CD8-positive, alpha-beta memory T cell (primary cell): ENCODE results near the gene CAPN14. TPM values are rescaled to one million over a fixed set of nuclear protein-coding genes. Genes with fewer than 3 reads are reported as not detected.

Experiments used
- CTCF ChIA-PET: fragments of 350-600 bp; sonication (Branson Sonifier 250); formaldehyde crosslinking; loops from one replicate; lab custom pipeline; 2021; ENCODE audit warnings: antibody characterized with exemption; lab: Charles Lee
- POLR2A ChIA-PET: fragments of 350-600 bp; sonication (Branson Sonifier 250); formaldehyde crosslinking; loops from one replicate; lab custom pipeline; 2021; ENCODE audit warnings: antibody characterized with exemption; lab: Charles Lee
- DNase-seq, 5 donors: peaks; one replicate each; pipeline versions ENCODE4 v3.0.0 to v3.0.0-alpha.2; 2020 to 2022; ENCODE audit warnings: mixed read lengths in 1 of 5
- H3K27ac ChIP-seq: one replicate; pipeline ENCODE4 v1.7.0; 2013; ENCODE audit warnings: low read depth, mild to moderate bottlenecking, low read length, moderate library complexity
- H3K27me3 ChIP-seq: 2 replicates; pipeline ENCODE4 v1.7.0; 2013; ENCODE audit warnings: low read length, mild to moderate bottlenecking; ENCODE audit not compliant: insufficient read depth, poor library complexity, severe bottlenecking
- H3K36me3 ChIP-seq: 2 replicates; pipeline ENCODE4 v1.7.0; 2013; ENCODE audit warnings: mild to moderate bottlenecking, low read length, moderate library complexity; ENCODE audit not compliant: insufficient read depth
- H3K4me1 ChIP-seq: 2 replicates; pipeline ENCODE4 v1.7.0; 2013; ENCODE audit warnings: mild to moderate bottlenecking, low read length, moderate library complexity; ENCODE audit not compliant: insufficient read depth
- H3K4me3 ChIP-seq: 2 replicates; pipeline ENCODE4 v1.7.0; 2013; ENCODE audit warnings: mild to moderate bottlenecking, low read length
- H3K9me3 ChIP-seq: 2 replicates; pipeline ENCODE4 v1.7.0; 2013; ENCODE audit warnings: mild to moderate bottlenecking, low read length
- H3K27ac Mint-ChIP-seq, 8 donors: one replicate each; pipeline ENCODE4 v1.8.0; 2020 to 2021; ENCODE audit warnings: mixed read lengths in 8 of 8, mild to moderate bottlenecking in 6 of 8, inconsistent platforms in 3 of 8, moderate library complexity in 3 of 8
- H3K27me3 Mint-ChIP-seq, 2 donors: one replicate each; pipeline ENCODE4 v1.8.0; 2020 to 2021; ENCODE audit warnings: mixed read lengths in 2 of 2, mild to moderate bottlenecking in 1 of 2, moderate library complexity in 1 of 2
- H3K36me3 Mint-ChIP-seq, 3 donors: one replicate each; pipeline ENCODE4 v1.8.0; 2020 to 2021; ENCODE audit warnings: mixed read lengths in 3 of 3, inconsistent platforms in 1 of 3, mild to moderate bottlenecking in 1 of 3
- H3K4me1 Mint-ChIP-seq, 3 donors: one replicate each; pipeline ENCODE4 v1.8.0; 2020 to 2021; ENCODE audit warnings: mixed read lengths in 3 of 3, inconsistent platforms in 1 of 3, mild to moderate bottlenecking in 1 of 3
- H3K4me3 Mint-ChIP-seq, 7 donors: one replicate each; pipeline ENCODE4 v1.8.0; 2020 to 2021; ENCODE audit warnings: mixed read lengths in 7 of 7, mild to moderate bottlenecking in 6 of 7, moderate library complexity in 4 of 7, inconsistent platforms in 2 of 7
- H3K9me3 Mint-ChIP-seq, 5 donors: one replicate each; pipeline ENCODE4 v1.8.0; 2020 to 2022; ENCODE audit warnings: mixed read lengths in 5 of 5, mild to moderate bottlenecking in 3 of 5, moderate library complexity in 2 of 5, inconsistent platforms in 1 of 5
- polyA plus RNA-seq: library from polyadenylated mRNA; unstranded; fragments of 300-500 nt; fragmentation: Illumina TruSeq; gene quantifications from one replicate; pipeline ENCODE4 v1.2.3, GENCODE V29; 2021
- total RNA-seq, 2 experiments: library from RNA; stranded (reverse); gene quantifications; one replicate each; pipeline ENCODE4 v1.2.3, GENCODE V29; 2021

CAPN14 gene
- total and polyA plus RNA-seq, 3 experiments from 2014 or later, result 0.07 to 0.40 (median 0.31) TPM

DNA sequence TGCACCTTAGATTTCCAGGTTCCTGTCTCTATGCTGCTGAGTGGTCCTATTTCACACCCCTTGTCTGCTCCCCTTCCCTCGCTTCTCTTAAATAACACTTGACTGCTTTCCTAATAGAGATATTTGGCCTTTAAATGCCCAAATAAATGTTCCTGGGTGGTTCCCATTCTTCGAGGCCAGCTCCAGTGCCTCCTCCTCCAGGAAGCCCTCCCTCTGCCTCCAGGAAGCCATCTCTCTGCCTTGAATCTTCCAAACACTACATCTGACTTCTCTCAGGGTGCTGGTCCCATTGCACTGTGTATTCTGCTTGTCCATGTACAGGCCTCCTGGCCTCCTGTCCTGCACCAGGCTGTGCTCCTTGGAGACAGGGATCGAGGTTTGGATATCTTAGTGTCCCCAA is 30.8 kb upstream of the CAPN14 start:
- POLR2A ChIA-PET, result no interaction called here

DNA sequence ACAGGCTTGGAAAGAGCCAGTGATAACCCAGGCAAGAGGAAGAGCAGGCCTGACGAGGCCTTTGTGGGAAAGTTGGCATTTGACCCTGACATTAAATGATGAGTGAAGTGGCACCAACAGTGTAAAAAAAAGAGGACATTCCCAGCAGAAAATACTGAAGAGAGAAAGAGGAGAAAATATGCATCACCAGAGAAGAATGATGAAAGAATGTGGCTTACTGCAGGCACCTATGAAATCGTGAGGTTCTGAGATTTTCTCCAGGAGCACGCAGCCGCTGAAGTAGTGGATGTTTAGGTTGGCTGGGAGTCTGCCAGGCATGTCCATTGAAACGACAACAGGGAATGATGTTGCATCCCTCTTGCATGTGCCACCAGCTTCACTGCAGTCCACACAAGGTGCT is 30.4 kb upstream of the CAPN14 start:
- no peaks in the 10 kb centered on the region for H3K27me3 Mint-ChIP-seq
- CTCF ChIA-PET, result no interaction called here

More for the DNA sequence above, 30.8 kb upstream of the CAPN14 start:
- Mint-ChIP-seq H3K4me3 (no peak overlapping the region), H3K27ac (no peak overlapping the region), H3K27me3 (no peaks in the 10 kb centered on the region), H3K36me3 (peaks cover 6 to 33% (median 7%) of the 10 kb centered on the region in 3 donors), H3K9me3 (no peaks in the 10 kb centered on the region), H3K4me1 (no peaks in the 10 kb centered on the region)
- Histone ChIP-seq H3K36me3 (no peaks in the 10 kb centered on the region), H3K27ac (no peak overlapping the region), H3K9me3 (no peaks in the 10 kb centered on the region), H3K4me1 (no peaks in the 10 kb centered on the region), H3K4me3 (no peak overlapping the region), H3K27me3 (no peaks in the 10 kb centered on the region)
- CTCF ChIA-PET, result no interaction called here
- DNase-seq, result no peak

DNA sequence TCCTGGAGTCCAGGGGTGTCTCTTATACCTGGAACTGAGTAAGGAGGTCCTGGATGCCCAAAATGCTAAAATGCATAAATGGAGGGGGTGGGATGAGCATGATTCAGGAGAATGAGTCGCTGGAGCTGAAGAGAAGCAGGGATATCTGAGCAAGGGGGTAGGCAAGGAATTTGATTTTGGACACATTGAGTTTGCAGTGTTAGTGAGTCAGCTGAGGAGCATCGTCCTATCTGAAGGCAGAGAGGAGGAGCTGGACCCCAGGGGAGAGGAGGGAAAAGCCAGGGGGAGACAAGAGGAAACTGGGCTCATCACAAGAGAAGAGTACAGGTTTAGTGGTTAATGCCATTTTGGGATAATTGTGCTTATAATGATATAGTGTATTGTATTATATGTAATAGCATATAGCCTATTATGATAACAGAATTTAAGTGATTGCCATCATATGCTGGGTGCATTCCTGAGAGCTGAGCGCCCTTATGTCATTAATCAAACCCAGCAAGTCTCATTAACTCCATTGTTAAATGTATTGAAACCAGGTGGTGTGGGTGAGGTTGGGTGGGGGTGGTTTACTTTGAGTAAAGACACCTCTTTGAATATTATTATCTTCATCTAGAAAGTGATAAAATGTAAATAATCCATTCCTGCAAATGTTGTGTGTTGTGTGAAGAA is 29.0 kb upstream of the CAPN14 start:
- no peaks in the 10 kb centered on the region for H3K9me3 ChIP-seq
- ChIA-PET CTCF (no interaction called here), POLR2A (no interaction called here)
- no peak overlapping the region for H3K4me3 ChIP-seq
- peaks cover 6 to 33% (median 8%) of the 10 kb centered on the region in 3 donors for H3K36me3 Mint-ChIP-seq
- H3K4me3 Mint-ChIP-seq, result no peak overlapping the region
- no peak overlapping the region for H3K27ac ChIP-seq
- H3K4me1 Mint-ChIP-seq, result peaks cover 0 to 2% (median 0%) of the 10 kb centered on the region in 3 donors
- H3K27me3 Mint-ChIP-seq, result no peaks in the 10 kb centered on the region
- H3K4me1 ChIP-seq, result no peaks in the 10 kb centered on the region
- no peaks in the 10 kb centered on the region for H3K27me3 ChIP-seq
- no peak overlapping the region for H3K27ac Mint-ChIP-seq
- no peaks in the 10 kb centered on the region for H3K9me3 Mint-ChIP-seq
- no peak for DNase-seq
- H3K36me3 ChIP-seq, result no peaks in the 10 kb centered on the region

More for the DNA sequence above, 30.4 kb upstream of the CAPN14 start:
- no peaks in the 10 kb centered on the region for H3K4me1 Mint-ChIP-seq
- no peak overlapping the region for H3K4me3 Mint-ChIP-seq
- no peaks in the 10 kb centered on the region for H3K9me3 Mint-ChIP-seq
- H3K27ac Mint-ChIP-seq, result no peak overlapping the region
- DNase-seq, result no peak
- Histone ChIP-seq H3K4me1 (no peaks in the 10 kb centered on the region), H3K9me3 (no peaks in the 10 kb centered on the region), H3K4me3 (no peak overlapping the region), H3K27ac (no peak overlapping the region), H3K36me3 (no peaks in the 10 kb centered on the region), H3K27me3 (no peaks in the 10 kb centered on the region)
- H3K36me3 Mint-ChIP-seq, result peaks cover 6 to 33% (median 8%) of the 10 kb centered on the region in 3 donors
- POLR2A ChIA-PET, result no interaction called here

DNA sequence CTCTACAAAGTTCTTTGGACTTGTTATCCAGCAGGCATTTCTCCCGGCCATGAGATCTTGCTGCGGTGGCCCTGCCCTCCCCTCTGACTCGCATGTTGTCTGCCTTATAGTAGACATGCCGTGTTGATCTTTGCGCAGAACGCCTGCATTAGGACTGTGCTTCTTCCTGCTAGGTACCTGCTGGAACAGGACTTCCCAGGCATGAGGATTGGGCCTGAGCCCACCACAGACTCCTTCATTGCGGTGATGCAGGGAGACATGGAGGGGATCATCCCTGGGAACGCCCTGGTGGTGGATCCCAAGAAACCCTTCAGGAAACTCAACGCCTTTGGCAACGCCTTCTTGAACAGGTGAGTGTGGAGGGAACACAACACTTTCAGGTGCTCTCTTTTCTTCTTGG is 26.8 kb upstream of the CAPN14 start:
- Mint-ChIP-seq H3K27ac (no peak overlapping the region), H3K4me1 (peaks cover 0 to 4% (median 0%) of the 10 kb centered on the region in 3 donors), H3K27me3 (no peaks in the 10 kb centered on the region), H3K4me3 (no peak overlapping the region), H3K9me3 (no peaks in the 10 kb centered on the region), H3K36me3 (peaks cover 3 to 26% (median 8%) of the 10 kb centered on the region in 3 donors)
- no peaks in the 10 kb centered on the region for H3K9me3 ChIP-seq
- H3K36me3 ChIP-seq, result no peaks in the 10 kb centered on the region
- no peak overlapping the region for H3K27ac ChIP-seq
- POLR2A ChIA-PET, result no interaction called here
- H3K4me1 ChIP-seq, result no peaks in the 10 kb centered on the region
- no peak overlapping the region for H3K4me3 ChIP-seq
- no peaks in the 10 kb centered on the region for H3K27me3 ChIP-seq
- CTCF ChIA-PET, result no interaction called here
- no peak for DNase-seq

DNA sequence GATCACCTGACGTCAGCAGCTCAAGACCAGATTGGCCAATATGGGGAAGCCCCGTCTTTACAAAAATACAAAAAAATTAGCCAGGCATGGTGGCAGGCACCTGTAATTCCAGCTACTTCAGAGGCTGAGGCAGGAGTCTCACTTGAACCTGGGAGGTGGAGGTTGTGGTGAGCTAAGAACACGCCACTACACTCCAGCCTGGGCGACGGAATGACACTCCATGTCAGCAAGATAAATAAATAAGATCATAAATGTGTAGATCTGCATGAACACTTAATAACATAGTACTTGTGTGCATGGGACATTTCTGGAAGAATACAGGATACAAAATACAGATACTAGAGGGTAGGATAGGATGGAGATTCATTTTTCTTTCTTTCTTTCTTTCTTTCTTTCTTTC is 25.7 kb upstream of the CAPN14 start:
- H3K4me3 ChIP-seq, result no peak overlapping the region
- Mint-ChIP-seq H3K27me3 (peaks cover 0 to 1% of the 10 kb centered on the region in 2 donors), H3K36me3 (peaks cover 3 to 19% (median 8%) of the 10 kb centered on the region in 3 donors), H3K27ac (no peak overlapping the region), H3K4me3 (no peak overlapping the region), H3K4me1 (peaks cover 0 to 4% (median 0%) of the 10 kb centered on the region in 3 donors), H3K9me3 (no peaks in the 10 kb centered on the region)
- H3K36me3 ChIP-seq, result no peaks in the 10 kb centered on the region
- no peak for DNase-seq
- no peaks in the 10 kb centered on the region for H3K9me3 ChIP-seq
- no peaks in the 10 kb centered on the region for H3K4me1 ChIP-seq
- POLR2A ChIA-PET, result no interaction called here
- no peak overlapping the region for H3K27ac ChIP-seq
- no peaks in the 10 kb centered on the region for H3K27me3 ChIP-seq
- CTCF ChIA-PET, result no interaction called here

DNA sequence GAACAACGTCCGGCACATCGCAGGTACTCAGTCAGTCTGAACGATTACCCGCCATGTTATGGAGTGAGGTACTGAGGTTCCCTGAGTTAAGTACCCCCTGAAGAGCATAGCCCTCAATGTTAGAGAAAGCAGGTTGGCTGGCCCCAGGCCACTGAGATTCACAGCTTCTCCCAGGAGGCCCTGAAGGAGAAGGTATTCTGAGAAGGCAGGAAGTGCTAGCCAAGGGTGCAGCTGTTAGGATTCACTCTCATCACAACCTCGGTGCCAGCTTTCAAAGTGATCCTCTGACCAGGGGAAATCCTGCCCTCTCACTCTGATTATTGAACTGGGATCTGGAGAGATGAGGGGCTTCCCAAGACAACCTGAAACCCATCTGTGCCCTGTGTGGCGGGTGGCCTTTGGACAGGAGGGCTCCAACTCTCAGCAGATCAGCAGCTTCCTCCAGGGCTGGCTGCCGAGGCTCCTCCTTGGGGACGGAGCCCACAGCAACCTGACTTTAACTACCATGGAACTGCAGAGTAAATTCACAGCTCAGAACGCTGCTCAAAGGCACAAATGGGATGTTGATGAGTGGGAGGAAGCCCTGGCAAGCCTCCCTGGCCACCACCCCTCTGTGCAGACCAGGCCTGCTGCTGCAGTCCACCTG is 24.4 kb upstream of the CAPN14 start:
- H3K9me3 ChIP-seq, result no peaks in the 10 kb centered on the region
- Mint-ChIP-seq H3K9me3 (no peaks in the 10 kb centered on the region), H3K36me3 (peaks cover 3 to 13% (median 4%) of the 10 kb centered on the region in 3 donors), H3K4me1 (peaks cover 0 to 4% (median 3%) of the 10 kb centered on the region in 3 donors), H3K27me3 (peaks cover 0 to 1% of the 10 kb centered on the region in 2 donors), H3K27ac (no peak overlapping the region), H3K4me3 (no peak overlapping the region)
- no peaks in the 10 kb centered on the region for H3K4me1 ChIP-seq
- no peaks in the 10 kb centered on the region for H3K27me3 ChIP-seq
- H3K27ac ChIP-seq, result no peak overlapping the region
- ChIA-PET CTCF (no interaction called here), POLR2A (no interaction called here)
- no peak overlapping the region for H3K4me3 ChIP-seq
- no peak for DNase-seq
- H3K36me3 ChIP-seq, result no peaks in the 10 kb centered on the region

DNA sequence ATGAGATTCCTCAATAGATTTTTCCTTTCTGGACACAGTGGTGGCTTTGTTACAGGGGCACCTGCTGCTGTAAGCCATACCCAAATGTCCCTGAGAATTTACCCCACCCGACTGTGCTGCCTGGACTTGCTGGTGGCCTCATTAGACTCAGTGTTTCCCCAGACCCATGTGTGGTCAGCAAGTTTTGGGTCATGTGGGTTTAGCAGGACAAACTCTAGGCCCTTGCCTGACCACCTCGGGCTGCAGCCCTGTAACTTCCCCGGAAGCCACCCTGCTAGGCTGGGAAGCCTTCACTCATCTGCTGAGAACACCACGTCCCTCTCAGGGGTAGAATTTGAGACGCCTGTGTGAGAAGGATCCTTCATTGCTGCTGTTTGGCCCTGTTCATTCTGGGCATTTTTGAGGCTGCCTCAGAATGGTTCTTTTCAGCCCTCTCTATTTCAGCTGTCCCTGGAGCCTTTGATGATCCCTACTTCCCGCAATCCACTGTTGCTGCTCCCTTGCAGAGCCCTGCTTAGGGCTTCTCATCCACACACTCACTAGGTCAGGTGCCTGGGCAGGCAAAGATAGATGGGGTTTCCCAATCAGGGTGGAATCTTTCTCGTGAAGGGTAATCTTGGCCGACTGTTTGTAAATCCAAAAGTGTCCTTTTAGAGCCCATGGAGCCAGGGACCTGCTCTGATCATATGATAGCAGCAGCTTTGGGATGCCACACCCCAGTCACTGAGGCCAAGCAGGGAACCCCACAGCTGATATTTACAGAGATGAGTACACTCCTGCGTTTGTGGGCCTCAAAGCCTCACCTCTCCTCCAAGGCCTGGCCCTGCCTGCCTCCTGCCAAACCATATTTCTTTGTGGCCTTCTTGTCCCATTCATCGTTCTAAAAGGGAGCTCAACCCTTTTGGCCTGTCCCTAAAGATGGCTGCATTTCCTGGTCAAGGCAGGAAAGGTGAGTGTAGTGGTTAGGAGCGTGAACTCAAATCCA is 23.4 kb upstream of the CAPN14 start:
- no peak for DNase-seq
- Mint-ChIP-seq H3K36me3 (peaks cover 3 to 10% (median 4%) of the 10 kb centered on the region in 3 donors), H3K4me3 (peak overlapping the region in 1 of 7 donors; percentile 23), H3K27me3 (peaks cover 0 to 1% of the 10 kb centered on the region in 2 donors), H3K9me3 (no peaks in the 10 kb centered on the region), H3K27ac (peak overlapping the region in 2 of 8 donors; percentile 48 to 54), H3K4me1 (peaks cover 7 to 12% (median 8%) of the 10 kb centered on the region in 3 donors)
- POLR2A ChIA-PET, result no interaction called here
- no peaks in the 10 kb centered on the region for H3K36me3 ChIP-seq
- no peak overlapping the region for H3K4me3 ChIP-seq
- no peaks in the 10 kb centered on the region for H3K4me1 ChIP-seq
- CTCF ChIA-PET, result no interaction called here
- no peak overlapping the region for H3K27ac ChIP-seq
- H3K27me3 ChIP-seq, result no peaks in the 10 kb centered on the region
- no peaks in the 10 kb centered on the region for H3K9me3 ChIP-seq
